HepG2 (cell line): ENCODE results near the gene CBLN3. TPM values are rescaled to one million over a fixed set of nuclear protein-coding genes. Genes with fewer than 3 reads are reported as not detected.

ENCODE experiments used
- ATAC-seq: fragments of 200-7000 bp; cut with Tn5 transposase; 3 replicates; pipeline ENCODE4 v1.9.1; 2020; ENCODE audit warnings: mild to moderate bottlenecking, moderate library complexity
- BruUV-seq: library from RNA; stranded (reverse); fragments of 400-500 nt; replicated peaks from 2 replicates; lab custom pipeline; 2021; lab: Mats Ljungman, UMichigan
- CTCF ChIA-PET: fragments of 300-600 bp; formaldehyde crosslinking; extraction: SDS; loops from one replicate; lab custom pipeline; 2021; ENCODE audit warnings: low total read pairs, inconsistent platforms, low intra/inter-chr PET ratio; lab: Yijun Ruan, JAX
- POLR2A ChIA-PET: fragments of 350-600 bp; sonication (Branson Sonifier 250); formaldehyde crosslinking; loops from one replicate; lab custom pipeline; 2020; ENCODE audit warnings: antibody characterized with exemption, inconsistent platforms; lab: Yijun Ruan, JAX
- DNase-seq: peaks from one replicate; pipeline ENCODE4 v3.0.0-alpha.2; 2015; ENCODE audit warnings: low spot score
- FAIRE-seq: peaks from 3 replicates; lab custom pipeline; 2011; peaks lifted over from hg19 to GRCh38; lab: Jason Lieb, UNC
- H2AFZ ChIP-seq: one replicate; pipeline ENCODE4 v1.6.1; 2011; ENCODE audit warnings: low read length, inconsistent platforms
- H3K27ac ChIP-seq: fragments of 300-600 bp; 3 replicates; pipeline ENCODE4 v1.8.0; 2011; ENCODE audit warnings: mixed run types, mild to moderate bottlenecking, mixed read lengths, low read length, inconsistent platforms; ENCODE audit not compliant: insufficient read depth; ENCODE audit errors: extremely low read length
- H3K27me3 ChIP-seq, 2 experiments: fragments of 200-600 bp in 1 of 2; 2 replicates in 1 of 2; 3 replicates in 1 of 2; pipeline versions ENCODE4 v1.6.0 to v1.8.0; 2011; ENCODE audit warnings: low read length in 2 of 2, mild to moderate bottlenecking in 2 of 2, moderate library complexity in 2 of 2, inconsistent platforms in 1 of 2; ENCODE audit not compliant: insufficient read depth in 2 of 2, control insufficient read depth in 1 of 2
- H3K36me3 ChIP-seq, 2 experiments: fragments of 200-600 bp in 1 of 2; replicated peaks in 1 of 2; 2 replicates in 1 of 2; 3 replicates in 1 of 2; pipeline versions ENCODE4 v1.5.1 to v1.8.0; 2011; ENCODE audit warnings: low read length in 2 of 2, inconsistent platforms in 1 of 2; ENCODE audit not compliant: insufficient read depth in 2 of 2, control insufficient read depth in 1 of 2
- H3K4me1 ChIP-seq: 2 replicates; pipeline ENCODE4 v1.5.1; 2012; ENCODE audit warnings: low read length, inconsistent platforms; ENCODE audit not compliant: insufficient read depth
- H3K4me2 ChIP-seq: 2 replicates; pipeline ENCODE4 v1.6.0; 2011; ENCODE audit warnings: low read depth, low read length, inconsistent platforms
- H3K4me3 ChIP-seq, 3 experiments: fragments of 200-600 bp in 1 of 3; sonication (generic), shearing (Covaris generic) in 1 of 3; replicated peaks in 1 of 3; 2 replicates each; pipeline ENCODE4 v1.5.1; 2011 to 2016; ENCODE audit warnings: low read length in 3 of 3, inconsistent platforms in 2 of 3, low read depth in 2 of 3, mild to moderate bottlenecking in 2 of 3, control low read depth in 1 of 3, mixed read lengths in 1 of 3; ENCODE audit not compliant: insufficient read depth in 1 of 3
- H3K79me2 ChIP-seq: one replicate; pipeline ENCODE4 v1.6.1; 2011; ENCODE audit warnings: low read length, inconsistent platforms; ENCODE audit not compliant: insufficient read depth
- H3K9ac ChIP-seq: 2 replicates; pipeline ENCODE4 v1.6.0; 2011; ENCODE audit warnings: mild to moderate bottlenecking, low read depth, low read length, inconsistent platforms; ENCODE audit not compliant: insufficient read depth
- H3K9me3 ChIP-seq: 2 replicates; pipeline ENCODE4 v1.5.1; 2012; ENCODE audit warnings: mild to moderate bottlenecking, low read length
- H4K20me1 ChIP-seq: 2 replicates; pipeline ENCODE4 v1.6.0; 2011; ENCODE audit warnings: inconsistent platforms, mild to moderate bottlenecking, low read length, moderate library complexity; ENCODE audit not compliant: insufficient read depth
- BCL6 ChIP-seq: IDR thresholded peaks from 2 replicates; pipeline ENCODE4 v1.6.1; 2016; ENCODE audit warnings: missing genetic modification reagents, missing compliant biosample characterization
- BRD4 ChIP-seq: sonication (generic); formaldehyde crosslinking; IDR thresholded peaks from 2 replicates; pipeline ENCODE4 v1.4.0; 2020; ENCODE audit warnings: missing genetic modification reagents
- CBX5 ChIP-seq: sonication (generic); formaldehyde crosslinking; IDR thresholded peaks from 2 replicates; pipeline ENCODE4 v1.4.0; 2020; ENCODE audit warnings: missing genetic modification reagents, borderline replicate concordance
- CCAR2 ChIP-seq: fragments of 200-400 bp; formaldehyde crosslinking; optimal IDR thresholded peaks from 2 replicates; pipeline ENCODE3; 2018; ENCODE audit warnings: low read depth, mild to moderate bottlenecking, low read length, moderate library complexity
- CENPX ChIP-seq: sonication (generic); formaldehyde crosslinking; IDR thresholded peaks from 2 replicates; pipeline ENCODE4 v1.9.0; 2021; ENCODE audit warnings: mild to moderate bottlenecking, missing genetic modification reagents, moderate library complexity
- CHCHD3 ChIP-seq: sonication (generic); formaldehyde crosslinking; IDR thresholded peaks from 2 replicates; pipeline ENCODE4 v1.8.0; 2022; ENCODE audit warnings: mild to moderate bottlenecking, missing genetic modification reagents, moderate library complexity
- E2F5 ChIP-seq: sonication (generic); formaldehyde crosslinking; conservative IDR thresholded peaks from 2 replicates; pipeline ENCODE4 v1.4.0; 2020; ENCODE audit warnings: missing genetic modification reagents
- KLF13 ChIP-seq: sonication (generic); formaldehyde crosslinking; IDR thresholded peaks from 2 replicates; pipeline ENCODE4 v1.4.0; 2020; ENCODE audit warnings: mild to moderate bottlenecking, missing genetic modification reagents
- KLF15 ChIP-seq: sonication (generic); formaldehyde crosslinking; IDR thresholded peaks from 2 replicates; pipeline ENCODE4 v1.8.1; 2023; ENCODE audit warnings: borderline replicate concordance, mild to moderate bottlenecking, inconsistent platforms, missing genetic modification reagents, mixed read lengths
- NRL ChIP-seq: sonication (generic); formaldehyde crosslinking; IDR thresholded peaks from 2 replicates; pipeline ENCODE4 v1.5.0; 2020; ENCODE audit warnings: missing genetic modification reagents, mild to moderate bottlenecking, moderate library complexity, borderline replicate concordance
- PAWR ChIP-seq: sonication (generic); formaldehyde crosslinking; IDR thresholded peaks from 2 replicates; pipeline ENCODE4 v1.4.0; 2020; ENCODE audit warnings: missing genetic modification reagents, mild to moderate bottlenecking, borderline replicate concordance
- SALL1 ChIP-seq: sonication (generic); formaldehyde crosslinking; IDR thresholded peaks from 2 replicates; pipeline ENCODE4 v1.8.0; 2022; ENCODE audit warnings: mild to moderate bottlenecking, missing genetic modification reagents
- ZNF382 ChIP-seq: sonication (generic); formaldehyde crosslinking; IDR thresholded peaks from 2 replicates; pipeline ENCODE4 v1.5.0; 2020; ENCODE audit warnings: missing genetic modification reagents, mild to moderate bottlenecking, borderline replicate concordance
- ZNF451 ChIP-seq: sonication (generic); formaldehyde crosslinking; IDR thresholded peaks from 2 replicates; pipeline ENCODE4 v1.5.0; 2020; ENCODE audit warnings: mild to moderate bottlenecking, missing genetic modification reagents
- ZNF564 ChIP-seq: sonication (generic); formaldehyde crosslinking; IDR thresholded peaks from 2 replicates; pipeline ENCODE4 v1.8.1; 2023; ENCODE audit warnings: mild to moderate bottlenecking, missing genetic modification reagents
- ZNF598 ChIP-seq: sonication (generic); formaldehyde crosslinking; IDR thresholded peaks from 2 replicates; pipeline ENCODE4 v1.5.1; 2020; ENCODE audit warnings: mild to moderate bottlenecking, missing genetic modification reagents, borderline replicate concordance
- ZNF703 ChIP-seq: sonication (generic); formaldehyde crosslinking; IDR thresholded peaks from 2 replicates; pipeline ENCODE4 v1.5.1; 2020; ENCODE audit warnings: missing genetic modification reagents, mild to moderate bottlenecking, moderate library complexity, borderline replicate concordance
- ZSCAN5A ChIP-seq: sonication (generic); formaldehyde crosslinking; IDR thresholded peaks from 2 replicates; pipeline ENCODE4 v1.8.0; 2022; ENCODE audit warnings: mild to moderate bottlenecking, missing genetic modification reagents, borderline replicate concordance
- WGBS: methylation state at CpG from one replicate; pipeline ENCODE4 v1.1.6; 2017; ENCODE audit warnings: low lambda C conversion rate; 5-methylcytosine and 5-hydroxymethylcytosine counted together
- in situ Hi-C: cut with HindIII; loops from 2 replicates; pipeline ENCODE4 v1.10.0; 2017; ENCODE audit warnings: low pct_unique_long_range_greater_than_20kb; ENCODE audit not compliant: extremely low pct_ligation_motif_present
- intact Hi-C: fragments of 100-400 bp; cut with micrococcal nuclease; formaldehyde crosslinking; loops from one replicate; pipeline ENCODE4 v1.10.0; 2022; ENCODE audit not compliant: unreplicated experiment
- polyA plus RNA-seq, 8 experiments: library from polyadenylated mRNA; depleted of rRNA in 3 of 8; stranded (reverse) in 7 of 8; unstranded in 1 of 8; fragments of >200 nt; fragmentation: Illumina TruSeq in 4 of 8; extraction: Trizol in 4 of 8; gene quantifications; 2 replicates each; pipeline versions ENCODE4 v1.2.1 to v1.2.3, GENCODE V29; 2011 to 2016; ENCODE audit warnings: low read depth in 4 of 8, missing spikeins in 1 of 8, mixed read lengths in 1 of 8; ENCODE audit not compliant: insufficient read depth in 1 of 8
- total RNA-seq, 5 experiments: library from RNA; depleted of rRNA; stranded (reverse); fragments of >200 nt; fragmentation: Illumina TruSeq; extraction: Trizol; gene quantifications; 2 replicates each; pipeline ENCODE4 v1.2.3, GENCODE V29; 2016; ENCODE audit warnings: low read depth in 1 of 5
- TF ChIP-seq, protein P1 (sequence below): sonication (generic); formaldehyde crosslinking; IDR thresholded peaks from 2 replicates; pipeline ENCODE4 v1.4.0; 2020; ENCODE audit warnings: mild to moderate bottlenecking, missing genetic modification reagents, borderline replicate concordance
- TF ChIP-seq, protein P2 (sequence below): sonication (generic); formaldehyde crosslinking; IDR thresholded peaks from 2 replicates; pipeline ENCODE4 v1.4.0; 2020; ENCODE audit warnings: mild to moderate bottlenecking, missing genetic modification reagents

CBLN3 gene
- total and polyA plus RNA-seq, 2 of the 13 experiments (the other 11 are each of a cell fraction or from before 2014, with no cell fraction given), result 0.66 to 0.98 TPM

GRCh38 chr14:24379907-24380730, 49.3 kb downstream of the CBLN3 start:
- H3K36me3 ChIP-seq, result no peaks in the 10 kb centered on the region
- H3K27ac ChIP-seq, result no peak overlapping the region
- H4K20me1 ChIP-seq, result no peaks in the 10 kb centered on the region
- WGBS, result 49% methylated on average over 15 of the region's 15 CpGs
- POLR2A ChIA-PET, result interaction anchor here (1.2 to 2.0 kb wide), 2 partner anchors 14 to 50 kb away, joined by 4 to 10 read pairs; partner anchors contain the start of genes CBLN3 and KHNYN
- CTCF ChIA-PET, result no interaction called here
- FAIRE-seq, result no peak
- DNase-seq, result no peak
- in situ Hi-C loops (no loop called here), intact Hi-C loops (no loop called here)
- BruUV-seq, result no TSS peak
- H3K4me3 ChIP-seq, result no peak overlapping the region
- no peak for ATAC-seq
- no peak overlapping the region for H3K4me2 ChIP-seq
- H3K79me2 ChIP-seq, result no peaks in the 10 kb centered on the region
- H2AFZ ChIP-seq, result no peak overlapping the region
- H3K4me1 ChIP-seq, result peaks cover 14% of the 10 kb centered on the region
- H3K9me3 ChIP-seq, result no peaks in the 10 kb centered on the region
- H3K27me3 ChIP-seq, result peaks cover 7 to 57% of the 10 kb centered on the region in 2 experiments; a peak in 4 of 5 replicates
- no peak overlapping the region for H3K9ac ChIP-seq
- TF ChIP-seq ZSCAN5A (no peak), KLF15 (CRISPR knock-in tag) (no peak), ZNF703 (CRISPR knock-in tag) (no peak), BRD4 (CRISPR knock-in tag) (no peak), ZNF564 (CRISPR knock-in tag) (no peak), NRL (CRISPR knock-in tag) (0 out of 2 replicates have a peak, but pooled peaks have one; percentile 49), E2F5 (no peak), ZNF598 (CRISPR knock-in tag) (no peak), CENPX (CRISPR knock-in tag) (no peak), CCAR2 (no peak), ZNF382 (CRISPR knock-in tag) (no peak), BCL6 (CRISPR knock-in tag) (no peak), KLF13 (CRISPR knock-in tag) (no peak), ZNF451 (CRISPR knock-in tag) (no peak), PAWR (0 out of 2 replicates have a peak, but pooled peaks have one; percentile 71), CHCHD3 (CRISPR knock-in tag) (no peak), CBX5 (CRISPR knock-in tag) (no peak), SALL1 (CRISPR knock-in tag) (no peak)
- TF ChIP-seq, protein P1, sequence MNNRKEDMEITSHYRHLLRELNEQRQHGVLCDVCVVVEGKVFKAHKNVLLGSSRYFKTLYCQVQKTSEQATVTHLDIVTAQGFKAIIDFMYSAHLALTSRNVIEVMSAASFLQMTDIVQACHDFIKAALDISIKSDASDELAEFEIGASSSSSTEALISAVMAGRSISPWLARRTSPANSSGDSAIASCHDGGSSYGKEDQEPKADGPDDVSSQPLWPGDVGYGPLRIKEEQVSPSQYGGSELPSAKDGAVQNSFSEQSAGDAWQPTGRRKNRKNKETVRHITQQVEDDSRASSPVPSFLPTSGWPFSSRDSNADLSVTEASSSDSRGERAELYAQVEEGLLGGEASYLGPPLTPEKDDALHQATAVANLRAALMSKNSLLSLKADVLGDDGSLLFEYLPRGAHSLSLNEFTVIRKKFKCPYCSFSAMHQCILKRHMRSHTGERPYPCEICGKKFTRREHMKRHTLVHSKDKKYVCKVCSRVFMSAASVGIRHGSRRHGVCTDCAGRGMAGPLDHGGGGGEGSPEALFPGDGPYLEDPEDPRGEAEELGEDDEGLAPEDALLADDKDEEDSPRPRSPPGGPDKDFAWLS, result no peak
- TF ChIP-seq, protein P2, sequence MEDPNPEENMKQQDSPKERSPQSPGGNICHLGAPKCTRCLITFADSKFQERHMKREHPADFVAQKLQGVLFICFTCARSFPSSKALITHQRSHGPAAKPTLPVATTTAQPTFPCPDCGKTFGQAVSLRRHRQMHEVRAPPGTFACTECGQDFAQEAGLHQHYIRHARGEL (CRISPR knock-in tag), result no peak
